CD8-positive, alpha-beta memory T cell (primary cell): ENCODE data around the gene C3orf85. TPM values are rescaled to one million over a fixed set of nuclear protein-coding genes. Genes with fewer than 3 reads are reported as not detected.

Experiments used
- CTCF ChIA-PET: fragments of 350-600 bp; sonication (Branson Sonifier 250); formaldehyde crosslinking; loops from one replicate; lab custom pipeline; 2021; ENCODE audit warnings: antibody characterized with exemption; lab: Charles Lee
- POLR2A ChIA-PET: fragments of 350-600 bp; sonication (Branson Sonifier 250); formaldehyde crosslinking; loops from one replicate; lab custom pipeline; 2021; ENCODE audit warnings: antibody characterized with exemption; lab: Charles Lee
- DNase-seq, 5 donors: peaks; one replicate each; pipeline versions ENCODE4 v3.0.0 to v3.0.0-alpha.2; 2020 to 2022; ENCODE audit warnings: mixed read lengths in 1 of 5
- H3K27ac ChIP-seq: one replicate; pipeline ENCODE4 v1.7.0; 2013; ENCODE audit warnings: low read depth, mild to moderate bottlenecking, low read length, moderate library complexity
- H3K27me3 ChIP-seq: 2 replicates; pipeline ENCODE4 v1.7.0; 2013; ENCODE audit warnings: low read length, mild to moderate bottlenecking; ENCODE audit not compliant: insufficient read depth, poor library complexity, severe bottlenecking
- H3K36me3 ChIP-seq: 2 replicates; pipeline ENCODE4 v1.7.0; 2013; ENCODE audit warnings: mild to moderate bottlenecking, low read length, moderate library complexity; ENCODE audit not compliant: insufficient read depth
- H3K4me1 ChIP-seq: 2 replicates; pipeline ENCODE4 v1.7.0; 2013; ENCODE audit warnings: mild to moderate bottlenecking, low read length, moderate library complexity; ENCODE audit not compliant: insufficient read depth
- H3K4me3 ChIP-seq: 2 replicates; pipeline ENCODE4 v1.7.0; 2013; ENCODE audit warnings: mild to moderate bottlenecking, low read length
- H3K9me3 ChIP-seq: 2 replicates; pipeline ENCODE4 v1.7.0; 2013; ENCODE audit warnings: mild to moderate bottlenecking, low read length
- H3K27ac Mint-ChIP-seq, 8 donors: one replicate each; pipeline ENCODE4 v1.8.0; 2020 to 2021; ENCODE audit warnings: mixed read lengths in 8 of 8, mild to moderate bottlenecking in 6 of 8, inconsistent platforms in 3 of 8, moderate library complexity in 3 of 8
- H3K27me3 Mint-ChIP-seq, 2 donors: one replicate each; pipeline ENCODE4 v1.8.0; 2020 to 2021; ENCODE audit warnings: mixed read lengths in 2 of 2, mild to moderate bottlenecking in 1 of 2, moderate library complexity in 1 of 2
- H3K36me3 Mint-ChIP-seq, 3 donors: one replicate each; pipeline ENCODE4 v1.8.0; 2020 to 2021; ENCODE audit warnings: mixed read lengths in 3 of 3, inconsistent platforms in 1 of 3, mild to moderate bottlenecking in 1 of 3
- H3K4me1 Mint-ChIP-seq, 3 donors: one replicate each; pipeline ENCODE4 v1.8.0; 2020 to 2021; ENCODE audit warnings: mixed read lengths in 3 of 3, inconsistent platforms in 1 of 3, mild to moderate bottlenecking in 1 of 3
- H3K4me3 Mint-ChIP-seq, 7 donors: one replicate each; pipeline ENCODE4 v1.8.0; 2020 to 2021; ENCODE audit warnings: mixed read lengths in 7 of 7, mild to moderate bottlenecking in 6 of 7, moderate library complexity in 4 of 7, inconsistent platforms in 2 of 7
- H3K9me3 Mint-ChIP-seq, 5 donors: one replicate each; pipeline ENCODE4 v1.8.0; 2020 to 2022; ENCODE audit warnings: mixed read lengths in 5 of 5, mild to moderate bottlenecking in 3 of 5, moderate library complexity in 2 of 5, inconsistent platforms in 1 of 5
- polyA plus RNA-seq: library from polyadenylated mRNA; unstranded; fragments of 300-500 nt; fragmentation: Illumina TruSeq; gene quantifications from one replicate; pipeline ENCODE4 v1.2.3, GENCODE V29; 2021
- total RNA-seq, 2 experiments: library from RNA; stranded (reverse); gene quantifications; one replicate each; pipeline ENCODE4 v1.2.3, GENCODE V29; 2021

Gene C3orf85
- total and polyA plus RNA-seq, 3 experiments from 2014 or later, result not detected

- no peak for DNase-seq
- H3K4me1 Mint-ChIP-seq, result no peaks in the 10 kb centered on the region
- Histone ChIP-seq H3K36me3 (no peaks in the 10 kb centered on the region), H3K27me3 (no peaks in the 10 kb centered on the region), H3K4me1 (no peaks in the 10 kb centered on the region), H3K4me3 (no peak overlapping the region), H3K27ac (no peak overlapping the region), H3K9me3 (no peaks in the 10 kb centered on the region)
- no peak overlapping the region for H3K27ac Mint-ChIP-seq
- CTCF ChIA-PET, result no interaction called here
- no peak overlapping the region for H3K4me3 Mint-ChIP-seq
- H3K36me3 Mint-ChIP-seq, result no peaks in the 10 kb centered on the region
- H3K27me3 Mint-ChIP-seq, result peaks cover 0 to 16% of the 10 kb centered on the region in 2 donors
- POLR2A ChIA-PET, result no interaction called here
- no peaks in the 10 kb centered on the region for H3K9me3 Mint-ChIP-seq
Measured at GRCh38 chr3:109114746-109115145, 21.8 kb upstream of the C3orf85 start.

GRCh38 chr3:109115451-109115850 is 21.1 kb upstream of the C3orf85 start:
- H3K36me3 Mint-ChIP-seq, result no peaks in the 10 kb centered on the region
- peaks cover 0 to 16% of the 10 kb centered on the region in 2 donors for H3K27me3 Mint-ChIP-seq
- Histone ChIP-seq H3K36me3 (no peaks in the 10 kb centered on the region), H3K4me1 (no peaks in the 10 kb centered on the region), H3K4me3 (no peak overlapping the region), H3K9me3 (no peaks in the 10 kb centered on the region), H3K27me3 (no peaks in the 10 kb centered on the region), H3K27ac (no peak overlapping the region)
- no peaks in the 10 kb centered on the region for H3K9me3 Mint-ChIP-seq
- ChIA-PET CTCF (no interaction called here), POLR2A (no interaction called here)
- H3K4me1 Mint-ChIP-seq, result no peaks in the 10 kb centered on the region
- H3K4me3 Mint-ChIP-seq, result no peak overlapping the region
- no peak overlapping the region for H3K27ac Mint-ChIP-seq
- DNase-seq, result no peak

GRCh38 chr3:109116031-109116430 is 20.5 kb upstream of the C3orf85 start:
- Histone ChIP-seq H3K27me3 (no peaks in the 10 kb centered on the region), H3K4me3 (no peak overlapping the region), H3K27ac (no peak overlapping the region), H3K36me3 (no peaks in the 10 kb centered on the region), H3K4me1 (no peaks in the 10 kb centered on the region), H3K9me3 (no peaks in the 10 kb centered on the region)
- no peak overlapping the region for H3K4me3 Mint-ChIP-seq
- H3K4me1 Mint-ChIP-seq, result no peaks in the 10 kb centered on the region
- no peaks in the 10 kb centered on the region for H3K36me3 Mint-ChIP-seq
- no peak for DNase-seq
- ChIA-PET POLR2A (no interaction called here), CTCF (no interaction called here)
- H3K27me3 Mint-ChIP-seq, result peaks cover 0 to 16% of the 10 kb centered on the region in 2 donors
- no peak overlapping the region for H3K27ac Mint-ChIP-seq
- H3K9me3 Mint-ChIP-seq, result no peaks in the 10 kb centered on the region

GRCh38 chr3:109117939-109118338 is 18.6 kb upstream of the C3orf85 start, which contains the start of gene MORC1:
MORC1 (minus strand) TSS chr3:109118134; CDS start chr3:109118059, 75 bp downstream.
- no peak within 1 kb of the TSS for H3K4me3 ChIP-seq
- H3K4me1 ChIP-seq, result no peaks in the 10 kb centered on the region
- no peak for DNase-seq
- no peaks in the 10 kb centered on the region for H3K4me1 Mint-ChIP-seq
- H3K36me3 ChIP-seq, result no peaks in the 10 kb centered on the region
- H3K4me3 Mint-ChIP-seq, result no peak within 1 kb of the TSS
- ChIA-PET CTCF (no interaction called here), POLR2A (no interaction called here)
- H3K36me3 Mint-ChIP-seq, result peaks cover 0 to 6% (median 0%) of the 10 kb centered on the region in 3 donors
- peaks cover 0 to 3% (median 0%) of the 10 kb centered on the region in 5 donors for H3K9me3 Mint-ChIP-seq
- H3K27me3 Mint-ChIP-seq, result peaks cover 1 to 16% of the 10 kb centered on the region in 2 donors
- H3K27me3 ChIP-seq, result no peaks in the 10 kb centered on the region
- H3K27ac Mint-ChIP-seq, result no peak within 1 kb of the TSS
- no peaks in the 10 kb centered on the region for H3K9me3 ChIP-seq
- H3K27ac ChIP-seq, result no peak within 1 kb of the TSS

- no peaks in the 10 kb centered on the region for H3K27me3 ChIP-seq
- H3K27me3 Mint-ChIP-seq, result peaks cover 1 to 10% of the 10 kb centered on the region in 2 donors
- no peak overlapping the region for H3K4me3 ChIP-seq
- no peak for DNase-seq
- H3K27ac Mint-ChIP-seq, result no peak overlapping the region
- POLR2A ChIA-PET, result no interaction called here
- no peaks in the 10 kb centered on the region for H3K4me1 Mint-ChIP-seq
- no peak overlapping the region for H3K4me3 Mint-ChIP-seq
- H3K36me3 Mint-ChIP-seq, result peaks cover 0 to 6% (median 0%) of the 10 kb centered on the region in 3 donors
- H3K9me3 ChIP-seq, result no peaks in the 10 kb centered on the region
- no peaks in the 10 kb centered on the region for H3K36me3 ChIP-seq
- peaks cover 0 to 3% (median 0%) of the 10 kb centered on the region in 5 donors for H3K9me3 Mint-ChIP-seq
- H3K27ac ChIP-seq, result no peak overlapping the region
- no peaks in the 10 kb centered on the region for H3K4me1 ChIP-seq
- CTCF ChIA-PET, result no interaction called here
Measured at GRCh38 chr3:109118584-109118983, 17.9 kb upstream of the C3orf85 start.

- Mint-ChIP-seq H3K4me1 (no peaks in the 10 kb centered on the region), H3K9me3 (peaks cover 0 to 6% (median 0%) of the 10 kb centered on the region in 5 donors), H3K36me3 (peaks cover 0 to 6% (median 0%) of the 10 kb centered on the region in 3 donors), H3K27ac (no peak overlapping the region), H3K27me3 (peaks cover 0 to 1% of the 10 kb centered on the region in 2 donors), H3K4me3 (no peak overlapping the region)
- POLR2A ChIA-PET, result no interaction called here
- H3K27ac ChIP-seq, result no peak overlapping the region
- H3K4me1 ChIP-seq, result no peaks in the 10 kb centered on the region
- H3K4me3 ChIP-seq, result no peak overlapping the region
- DNase-seq, result no peak
- no peaks in the 10 kb centered on the region for H3K9me3 ChIP-seq
- no peaks in the 10 kb centered on the region for H3K36me3 ChIP-seq
- CTCF ChIA-PET, result no interaction called here
- H3K27me3 ChIP-seq, result no peaks in the 10 kb centered on the region
Measured at GRCh38 chr3:109122690-109123089, 13.8 kb upstream of the C3orf85 start.

GRCh38 chr3:109125902-109126301 is 10.6 kb upstream of the C3orf85 start:
- no peaks in the 10 kb centered on the region for H3K9me3 ChIP-seq
- no peaks in the 10 kb centered on the region for H3K4me1 ChIP-seq
- ChIA-PET POLR2A (no interaction called here), CTCF (no interaction called here)
- Mint-ChIP-seq H3K4me1 (no peaks in the 10 kb centered on the region), H3K36me3 (peaks cover 0 to 6% (median 0%) of the 10 kb centered on the region in 3 donors), H3K27me3 (peaks cover 0 to 3% of the 10 kb centered on the region in 2 donors), H3K4me3 (no peak overlapping the region), H3K9me3 (peaks cover 0 to 6% (median 0%) of the 10 kb centered on the region in 5 donors), H3K27ac (no peak overlapping the region)
- no peak overlapping the region for H3K27ac ChIP-seq
- no peaks in the 10 kb centered on the region for H3K27me3 ChIP-seq
- H3K4me3 ChIP-seq, result no peak overlapping the region
- no peak for DNase-seq
- H3K36me3 ChIP-seq, result no peaks in the 10 kb centered on the region

- DNase-seq, result no peak
- no peaks in the 10 kb centered on the region for H3K27me3 ChIP-seq
- H3K27ac Mint-ChIP-seq, result no peak overlapping the region
- H3K4me3 ChIP-seq, result no peak overlapping the region
- H3K27ac ChIP-seq, result no peak overlapping the region
- peaks cover 0 to 2% of the 10 kb centered on the region in 2 donors for H3K27me3 Mint-ChIP-seq
- no peaks in the 10 kb centered on the region for H3K36me3 ChIP-seq
- peaks cover 0 to 3% (median 0%) of the 10 kb centered on the region in 5 donors for H3K9me3 Mint-ChIP-seq
- H3K36me3 Mint-ChIP-seq, result peaks cover 0 to 4% (median 0%) of the 10 kb centered on the region in 3 donors
- no peak overlapping the region for H3K4me3 Mint-ChIP-seq
- CTCF ChIA-PET, result no interaction called here
- H3K9me3 ChIP-seq, result no peaks in the 10 kb centered on the region
- H3K4me1 Mint-ChIP-seq, result no peaks in the 10 kb centered on the region
- POLR2A ChIA-PET, result no interaction called here
- no peaks in the 10 kb centered on the region for H3K4me1 ChIP-seq
Measured at GRCh38 chr3:109127553-109127952, 9.0 kb upstream of the C3orf85 start.
